CD8-positive, alpha-beta memory T cell (primary cell): Measurements from ENCODE around the gene SEPTIN10. TPM values are rescaled to one million over a fixed set of nuclear protein-coding genes. Genes with fewer than 3 reads are reported as not detected.
"Not testable (repeated sequence)": the region's sequence is repeated elsewhere in the genome, so short reads cannot be mapped to it uniquely, and the experiment has no call there.

Experiments
- CTCF ChIA-PET: fragments of 350-600 bp; sonication (Branson Sonifier 250); formaldehyde crosslinking; loops from one replicate; lab custom pipeline; 2021; ENCODE audit warnings: antibody characterized with exemption; lab: Charles Lee
- POLR2A ChIA-PET: fragments of 350-600 bp; sonication (Branson Sonifier 250); formaldehyde crosslinking; loops from one replicate; lab custom pipeline; 2021; ENCODE audit warnings: antibody characterized with exemption; lab: Charles Lee
- DNase-seq, 5 donors: peaks; one replicate each; pipeline versions ENCODE4 v3.0.0 to v3.0.0-alpha.2; 2020 to 2022; ENCODE audit warnings: mixed read lengths in 1 of 5
- H3K27ac ChIP-seq: one replicate; pipeline ENCODE4 v1.7.0; 2013; ENCODE audit warnings: low read depth, mild to moderate bottlenecking, low read length, moderate library complexity
- H3K27me3 ChIP-seq: 2 replicates; pipeline ENCODE4 v1.7.0; 2013; ENCODE audit warnings: low read length, mild to moderate bottlenecking; ENCODE audit not compliant: insufficient read depth, poor library complexity, severe bottlenecking
- H3K36me3 ChIP-seq: 2 replicates; pipeline ENCODE4 v1.7.0; 2013; ENCODE audit warnings: mild to moderate bottlenecking, low read length, moderate library complexity; ENCODE audit not compliant: insufficient read depth
- H3K4me1 ChIP-seq: 2 replicates; pipeline ENCODE4 v1.7.0; 2013; ENCODE audit warnings: mild to moderate bottlenecking, low read length, moderate library complexity; ENCODE audit not compliant: insufficient read depth
- H3K4me3 ChIP-seq: 2 replicates; pipeline ENCODE4 v1.7.0; 2013; ENCODE audit warnings: mild to moderate bottlenecking, low read length
- H3K9me3 ChIP-seq: 2 replicates; pipeline ENCODE4 v1.7.0; 2013; ENCODE audit warnings: mild to moderate bottlenecking, low read length
- H3K27ac Mint-ChIP-seq, 8 donors: one replicate each; pipeline ENCODE4 v1.8.0; 2020 to 2021; ENCODE audit warnings: mixed read lengths in 8 of 8, mild to moderate bottlenecking in 6 of 8, inconsistent platforms in 3 of 8, moderate library complexity in 3 of 8
- H3K27me3 Mint-ChIP-seq, 2 donors: one replicate each; pipeline ENCODE4 v1.8.0; 2020 to 2021; ENCODE audit warnings: mixed read lengths in 2 of 2, mild to moderate bottlenecking in 1 of 2, moderate library complexity in 1 of 2
- H3K36me3 Mint-ChIP-seq, 3 donors: one replicate each; pipeline ENCODE4 v1.8.0; 2020 to 2021; ENCODE audit warnings: mixed read lengths in 3 of 3, inconsistent platforms in 1 of 3, mild to moderate bottlenecking in 1 of 3
- H3K4me1 Mint-ChIP-seq, 3 donors: one replicate each; pipeline ENCODE4 v1.8.0; 2020 to 2021; ENCODE audit warnings: mixed read lengths in 3 of 3, inconsistent platforms in 1 of 3, mild to moderate bottlenecking in 1 of 3
- H3K4me3 Mint-ChIP-seq, 7 donors: one replicate each; pipeline ENCODE4 v1.8.0; 2020 to 2021; ENCODE audit warnings: mixed read lengths in 7 of 7, mild to moderate bottlenecking in 6 of 7, moderate library complexity in 4 of 7, inconsistent platforms in 2 of 7
- H3K9me3 Mint-ChIP-seq, 5 donors: one replicate each; pipeline ENCODE4 v1.8.0; 2020 to 2022; ENCODE audit warnings: mixed read lengths in 5 of 5, mild to moderate bottlenecking in 3 of 5, moderate library complexity in 2 of 5, inconsistent platforms in 1 of 5
- polyA plus RNA-seq: library from polyadenylated mRNA; unstranded; fragments of 300-500 nt; fragmentation: Illumina TruSeq; gene quantifications from one replicate; pipeline ENCODE4 v1.2.3, GENCODE V29; 2021
- total RNA-seq, 2 experiments: library from RNA; stranded (reverse); gene quantifications; one replicate each; pipeline ENCODE4 v1.2.3, GENCODE V29; 2021

SEPTIN10 gene
- total and polyA plus RNA-seq, 3 experiments from 2014 or later, result 0.31 to 1.2 (median 0.69) TPM

DNA sequence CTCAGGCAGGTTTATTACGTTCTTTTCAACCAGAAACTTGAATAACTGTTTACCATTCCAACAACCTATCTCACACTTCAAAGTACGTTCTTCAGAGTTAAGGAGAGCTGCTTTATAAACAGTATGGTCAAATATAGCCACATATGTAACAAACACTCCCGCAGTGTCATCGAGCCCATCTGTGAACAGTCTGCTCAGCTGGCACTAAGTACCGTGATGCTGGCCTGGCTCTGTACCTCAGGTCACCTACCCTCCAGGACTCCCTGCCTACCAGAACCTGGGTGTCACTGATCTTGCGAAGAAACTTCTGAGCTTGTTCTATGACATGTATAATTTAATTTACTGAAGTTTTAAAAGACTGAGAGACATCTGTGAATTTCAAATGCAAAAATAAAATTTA, 71.4 kb downstream of the SEPTIN10 start:
- no peaks in the 10 kb centered on the region for H3K36me3 ChIP-seq
- Mint-ChIP-seq H3K36me3 (no peaks in the 10 kb centered on the region), H3K9me3 (no peaks in the 10 kb centered on the region), H3K27me3 (peaks cover 6 to 21% of the 10 kb centered on the region in 2 donors), H3K4me3 (no peak overlapping the region), H3K27ac (no peak overlapping the region), H3K4me1 (no peaks in the 10 kb centered on the region)
- peaks cover 3% of the 10 kb centered on the region for H3K27me3 ChIP-seq
- H3K4me1 ChIP-seq, result no peaks in the 10 kb centered on the region
- no peak overlapping the region for H3K27ac ChIP-seq
- no peak overlapping the region for H3K4me3 ChIP-seq
- POLR2A ChIA-PET, result no interaction called here
- H3K9me3 ChIP-seq, result no peaks in the 10 kb centered on the region
- CTCF ChIA-PET, result no interaction called here
- no peak for DNase-seq

DNA sequence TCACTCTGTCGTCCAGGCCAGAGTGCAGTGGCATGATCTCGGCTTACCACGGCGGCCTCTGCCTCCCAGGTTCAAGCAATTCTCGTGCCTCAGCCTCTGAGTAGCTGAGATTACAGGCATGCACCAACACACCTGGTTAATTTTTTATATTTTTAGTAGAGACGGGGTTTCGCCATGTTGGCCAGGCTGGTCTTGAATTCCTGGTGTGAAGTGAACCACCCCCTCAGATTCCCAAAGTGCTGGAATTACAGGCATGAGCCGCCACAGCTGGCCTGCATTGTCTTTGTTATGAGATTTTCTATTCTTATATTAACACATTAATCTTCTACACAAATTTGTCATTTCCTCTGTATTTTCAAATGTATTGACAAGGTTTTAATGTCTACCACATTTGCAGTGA, 75.2 kb downstream of the SEPTIN10 start:
- Mint-ChIP-seq H3K27ac (no peak overlapping the region), H3K27me3 (peaks cover 9 to 28% of the 10 kb centered on the region in 2 donors), H3K4me1 (no peaks in the 10 kb centered on the region), H3K4me3 (no peak overlapping the region), H3K36me3 (no peaks in the 10 kb centered on the region), H3K9me3 (no peaks in the 10 kb centered on the region)
- ChIA-PET CTCF (no interaction called here), POLR2A (no interaction called here)
- Histone ChIP-seq H3K36me3 (no peaks in the 10 kb centered on the region), H3K27ac (no peak overlapping the region), H3K4me1 (no peaks in the 10 kb centered on the region), H3K9me3 (no peaks in the 10 kb centered on the region), H3K27me3 (no peaks in the 10 kb centered on the region), H3K4me3 (no peak overlapping the region)
- DNase-seq, result no peak

DNA sequence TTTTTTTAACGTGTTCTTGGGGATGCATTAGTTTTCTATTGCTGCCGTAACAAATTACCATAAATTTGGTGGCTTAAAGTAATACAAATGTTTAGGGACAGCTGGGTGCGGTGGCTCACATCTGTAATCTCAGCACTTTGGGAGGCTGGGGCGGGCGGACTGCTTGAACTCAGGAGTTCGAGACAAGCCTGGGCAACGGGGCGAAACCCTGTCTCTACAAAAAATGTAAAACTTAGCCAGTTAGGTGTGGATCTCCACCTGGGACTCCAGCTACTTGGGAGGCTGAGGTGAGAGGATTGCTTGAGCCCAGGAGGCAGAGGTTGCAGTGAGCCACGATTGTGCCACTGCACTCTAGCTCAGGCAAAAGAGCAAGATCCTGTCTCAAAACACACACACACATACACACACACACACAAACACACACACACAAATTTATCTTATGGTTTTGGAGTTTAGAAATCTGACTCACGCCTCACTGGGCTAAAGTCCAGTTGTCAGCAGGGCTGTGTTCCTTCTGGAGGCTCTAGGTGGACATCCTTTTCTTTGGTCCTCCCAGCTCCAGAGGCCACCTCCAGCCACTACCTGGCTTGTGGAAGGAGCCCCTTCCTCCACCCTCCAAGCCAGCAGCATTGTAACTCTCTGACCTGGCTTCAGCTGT, 76.1 kb downstream of the SEPTIN10 start:
- no peak for DNase-seq

DNA sequence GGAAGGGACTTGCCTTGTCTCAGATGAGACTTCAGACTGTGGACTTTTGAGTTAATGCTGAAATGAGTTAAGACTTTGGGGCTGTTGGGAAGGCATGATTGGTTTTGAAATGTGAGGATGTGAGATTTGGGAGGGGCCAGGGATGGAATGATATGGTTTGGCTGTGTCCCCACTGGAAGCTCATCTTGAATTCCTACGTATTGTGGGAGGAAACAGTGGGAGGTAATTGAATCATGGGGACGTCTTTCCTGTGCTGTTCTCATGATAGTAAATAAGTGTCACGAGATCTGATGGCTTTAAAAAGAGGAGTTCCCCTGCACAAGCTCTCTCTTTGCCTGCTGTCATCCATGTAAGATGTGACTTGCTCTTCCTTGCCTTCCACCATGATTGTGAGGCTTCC, 77.2 kb downstream of the SEPTIN10 start:
- H3K27ac Mint-ChIP-seq, result peak overlapping the region in 1 of 8 donors; percentile 73
- peaks cover 9 to 24% of the 10 kb centered on the region in 2 donors for H3K27me3 Mint-ChIP-seq
- H3K27ac ChIP-seq, POLR2A ChIA-PET, H3K9me3 ChIP-seq, H3K4me1 Mint-ChIP-seq, H3K4me3 ChIP-seq, H3K4me1 ChIP-seq, H3K27me3 ChIP-seq, H3K9me3 Mint-ChIP-seq, H3K4me3 Mint-ChIP-seq, CTCF ChIA-PET, H3K36me3 ChIP-seq, H3K36me3 Mint-ChIP-seq, DNase-seq: not testable (repeated sequence)

More for the DNA sequence above, 76.1 kb downstream of the SEPTIN10 start:
- Mint-ChIP-seq H3K9me3 (no peaks in the 10 kb centered on the region), H3K4me1 (no peaks in the 10 kb centered on the region), H3K4me3 (no peak overlapping the region), H3K27me3 (peaks cover 9 to 28% of the 10 kb centered on the region in 2 donors), H3K27ac (no peak overlapping the region), H3K36me3 (no peaks in the 10 kb centered on the region)
- CTCF ChIA-PET, result no interaction called here
- no peak overlapping the region for H3K4me3 ChIP-seq
- no peaks in the 10 kb centered on the region for H3K36me3 ChIP-seq
- no peaks in the 10 kb centered on the region for H3K27me3 ChIP-seq
- no peaks in the 10 kb centered on the region for H3K9me3 ChIP-seq
- POLR2A ChIA-PET, result no interaction called here
- H3K4me1 ChIP-seq, result no peaks in the 10 kb centered on the region
- no peak overlapping the region for H3K27ac ChIP-seq

DNA sequence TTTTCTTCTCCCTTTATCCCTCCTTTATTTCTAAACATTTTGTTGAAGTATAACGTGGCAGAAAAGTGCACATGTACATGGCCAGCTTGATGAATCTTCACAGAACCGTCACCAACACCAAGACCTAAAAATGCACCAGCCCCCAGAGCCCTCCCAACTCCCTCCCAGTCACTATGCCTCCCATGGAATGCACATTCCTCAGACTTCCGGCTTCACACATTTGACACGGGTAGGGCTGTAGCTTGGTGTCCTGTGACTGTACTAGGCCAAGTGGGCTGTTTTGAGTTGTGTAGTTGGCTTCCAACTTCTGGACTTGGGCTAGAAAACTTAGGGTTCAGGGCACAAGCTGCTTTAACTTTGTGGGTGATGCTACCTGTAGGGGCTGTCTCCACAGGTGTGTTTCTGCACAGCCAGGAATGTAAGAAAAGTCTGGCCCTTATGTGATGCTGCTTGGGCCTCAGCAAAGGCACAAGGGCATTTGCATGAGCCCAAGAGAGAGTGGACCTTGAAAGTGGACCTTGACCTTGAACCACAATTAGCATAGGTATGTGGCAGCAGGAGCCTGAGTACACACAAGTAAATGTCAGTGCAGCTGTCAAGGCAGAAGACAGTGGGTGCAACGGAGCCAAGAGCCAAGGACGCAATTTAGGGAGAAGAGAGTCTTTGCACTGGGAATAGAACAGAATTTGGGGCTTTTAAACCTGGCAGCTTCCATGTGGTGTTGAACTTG, 78.4 kb downstream of the SEPTIN10 start:
- POLR2A ChIA-PET, result no interaction called here
- CTCF ChIA-PET, result interaction anchor here (0.7 to 1.1 kb wide), 2 partner anchors 10 to 13 kb away, joined by 3 read pairs; no protein-coding TSS in a partner anchor
- peaks cover 3 to 22% of the 10 kb centered on the region in 2 donors for H3K27me3 Mint-ChIP-seq

DNA sequence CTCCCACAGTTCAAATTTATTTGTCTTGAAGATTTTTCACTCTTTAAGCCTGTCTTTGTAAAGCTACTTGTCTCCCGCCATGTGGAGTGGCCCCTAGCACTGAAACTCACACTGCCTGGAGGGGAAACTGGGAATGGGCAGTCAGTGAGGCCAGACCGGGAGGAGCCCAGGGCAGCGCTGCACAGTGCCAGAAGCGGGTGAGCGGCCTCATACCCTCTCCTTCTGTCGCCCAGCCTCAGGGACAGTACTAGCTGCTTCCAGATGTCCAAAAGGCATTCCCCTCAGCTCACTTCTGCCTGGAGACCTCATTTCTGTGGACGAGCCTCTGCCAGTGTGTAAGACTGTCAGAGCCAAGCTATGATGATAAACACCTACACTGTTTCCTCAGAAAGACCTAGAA, 79.9 kb downstream of the SEPTIN10 start:
- ChIA-PET POLR2A (no interaction called here), CTCF (interaction anchor here (1.2 to 1.4 kb wide), 3 partner anchors 11 to 23 kb away, joined by 3 to 4 read pairs (median 3); no protein-coding TSS in a partner anchor)
- H3K9me3 Mint-ChIP-seq, result no peaks in the 10 kb centered on the region
- no peaks in the 10 kb centered on the region for H3K27me3 ChIP-seq
- no peak overlapping the region for H3K4me3 Mint-ChIP-seq
- H3K4me1 ChIP-seq, result no peaks in the 10 kb centered on the region
- H3K36me3 ChIP-seq, result no peaks in the 10 kb centered on the region
- no peaks in the 10 kb centered on the region for H3K4me1 Mint-ChIP-seq
- H3K36me3 Mint-ChIP-seq, result no peaks in the 10 kb centered on the region
- H3K9me3 ChIP-seq, result no peaks in the 10 kb centered on the region
- H3K27me3 Mint-ChIP-seq, result peaks cover 3 to 29% of the 10 kb centered on the region in 2 donors
- no peak overlapping the region for H3K27ac ChIP-seq
- no peak overlapping the region for H3K4me3 ChIP-seq
- DNase-seq, result no peak
- H3K27ac Mint-ChIP-seq, result no peak overlapping the region

More for the DNA sequence above, 78.4 kb downstream of the SEPTIN10 start:
- no peaks in the 10 kb centered on the region for H3K27me3 ChIP-seq
- H3K4me1 Mint-ChIP-seq, result no peaks in the 10 kb centered on the region
- no peaks in the 10 kb centered on the region for H3K36me3 ChIP-seq
- no peak overlapping the region for H3K4me3 Mint-ChIP-seq
- no peak overlapping the region for H3K27ac ChIP-seq
- no peak overlapping the region for H3K27ac Mint-ChIP-seq
- no peak for DNase-seq
- no peaks in the 10 kb centered on the region for H3K4me1 ChIP-seq
- no peak overlapping the region for H3K4me3 ChIP-seq
- H3K9me3 ChIP-seq, result no peaks in the 10 kb centered on the region
- H3K9me3 Mint-ChIP-seq, result no peaks in the 10 kb centered on the region
- no peaks in the 10 kb centered on the region for H3K36me3 Mint-ChIP-seq

DNA sequence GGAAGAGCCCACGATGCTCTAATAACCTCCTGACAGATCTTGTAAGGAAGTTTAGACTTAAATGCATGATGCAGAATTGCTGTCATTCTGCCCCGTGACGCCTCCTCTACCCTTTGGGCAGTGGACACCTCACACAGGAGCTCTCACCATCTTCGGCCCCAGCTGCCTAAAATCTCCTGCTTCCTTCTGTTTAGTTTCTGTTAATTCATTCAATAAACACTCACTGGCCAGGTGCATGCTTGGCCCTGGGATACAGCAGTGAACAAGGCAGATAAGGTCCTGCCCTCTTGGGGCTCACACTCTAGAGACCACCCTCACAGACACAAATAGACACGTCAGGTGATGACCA, 81.1 kb downstream of the SEPTIN10 start:
- Mint-ChIP-seq H3K4me3 (no peak overlapping the region), H3K9me3 (no peaks in the 10 kb centered on the region), H3K27ac (no peak overlapping the region), H3K27me3 (peaks cover 6 to 37% of the 10 kb centered on the region in 2 donors), H3K36me3 (no peaks in the 10 kb centered on the region), H3K4me1 (no peaks in the 10 kb centered on the region)
- Histone ChIP-seq H3K27ac (no peak overlapping the region), H3K27me3 (no peaks in the 10 kb centered on the region), H3K36me3 (no peaks in the 10 kb centered on the region), H3K4me1 (no peaks in the 10 kb centered on the region), H3K9me3 (no peaks in the 10 kb centered on the region), H3K4me3 (no peak overlapping the region)
- POLR2A ChIA-PET, result no interaction called here
- no peak for DNase-seq
- CTCF ChIA-PET, result interaction anchor here (1.2 kb wide), 1 partner anchor 22 kb away, joined by 4 read pairs; no protein-coding TSS in a partner anchor

DNA sequence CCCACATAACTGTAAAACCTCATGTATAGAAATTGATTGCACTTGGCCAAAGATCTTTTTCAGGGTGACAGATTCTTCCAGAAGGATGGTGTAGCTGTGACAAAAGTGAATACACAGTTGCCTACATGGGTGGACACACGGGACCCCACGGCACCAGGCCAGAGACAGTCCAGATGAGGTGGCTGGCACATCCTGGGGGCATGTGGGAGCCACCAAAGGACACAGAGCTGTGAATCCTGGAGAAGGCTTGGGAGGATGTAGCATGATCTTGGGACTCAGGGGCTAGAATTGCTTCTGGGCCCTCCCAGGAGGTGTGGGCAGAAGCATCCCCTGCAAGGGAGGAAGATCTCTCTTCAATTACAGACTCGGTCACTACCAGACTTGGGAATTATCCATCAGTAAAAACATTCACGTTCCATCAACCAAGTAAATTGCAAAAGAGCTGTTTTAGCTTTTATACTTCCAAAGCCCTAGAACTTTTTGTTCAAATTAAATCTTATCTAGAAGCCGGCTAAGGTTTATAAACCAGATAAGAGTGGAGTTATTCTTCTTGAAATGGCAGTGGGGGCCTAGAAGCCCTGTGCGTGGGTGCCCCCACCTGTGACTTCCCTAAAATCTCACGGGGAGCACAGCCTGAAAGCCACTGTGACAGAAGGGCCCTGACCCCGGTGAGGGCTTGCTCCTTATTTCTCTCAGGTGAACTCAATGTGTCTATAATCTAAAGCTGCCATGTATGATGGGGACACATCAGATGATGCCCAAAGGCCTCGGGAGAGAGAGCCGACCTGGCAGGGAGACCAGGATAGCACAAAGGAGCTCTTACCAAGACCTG, 81.7 kb downstream of the SEPTIN10 start:
- H3K4me3 ChIP-seq, result no peak overlapping the region
- DNase-seq, result no peak
- no peak overlapping the region for H3K27ac ChIP-seq
- H3K27me3 Mint-ChIP-seq, result peaks cover 7 to 42% of the 10 kb centered on the region in 2 donors
- no peaks in the 10 kb centered on the region for H3K36me3 ChIP-seq
- H3K36me3 Mint-ChIP-seq, result no peaks in the 10 kb centered on the region
- no peak overlapping the region for H3K4me3 Mint-ChIP-seq
- no peaks in the 10 kb centered on the region for H3K4me1 Mint-ChIP-seq
- H3K9me3 ChIP-seq, result no peaks in the 10 kb centered on the region
- ChIA-PET CTCF (interaction anchor here (1.2 kb wide), 1 partner anchor 22 kb away, joined by 3 read pairs; no protein-coding TSS in a partner anchor), POLR2A (no interaction called here)
- H3K9me3 Mint-ChIP-seq, result no peaks in the 10 kb centered on the region
- no peaks in the 10 kb centered on the region for H3K4me1 ChIP-seq
- H3K27me3 ChIP-seq, result no peaks in the 10 kb centered on the region
- no peak overlapping the region for H3K27ac Mint-ChIP-seq
